H1 (cell line): ENCODE data around the gene UCHL1.

Experiments used
- BCL11A ChIP-seq, 2 experiments: IDR thresholded peaks; one replicate each; pipeline ENCODE4 v1.6.1; 2011; ENCODE audit warnings: low read depth in 2 of 2, low read length in 2 of 2, mild to moderate bottlenecking in 2 of 2
- CHD2 ChIP-seq: IDR thresholded peaks from 2 replicates; pipeline ENCODE4 v1.6.1; 2012; ENCODE audit warnings: low read length, improper control_type of control experiment
- EGR1 ChIP-seq: IDR thresholded peaks from 2 replicates; pipeline ENCODE4 v1.6.1; 2011; ENCODE audit warnings: low read depth, low read length, borderline replicate concordance
- POLR2A ChIP-seq, 2 experiments: IDR thresholded peaks; 1 replicate in 1 of 2; 2 replicates in 1 of 2; pipeline ENCODE4 v1.6.1; 2011; ENCODE audit warnings: low read depth in 2 of 2, low read length in 2 of 2, mild to moderate bottlenecking in 2 of 2; ENCODE audit errors: control extremely low read depth in 1 of 2
- RBBP5 ChIP-seq: IDR thresholded peaks from 2 replicates; pipeline ENCODE4 v1.7.1; 2012; ENCODE audit warnings: low read depth, mild to moderate bottlenecking, inconsistent platforms, low read length, moderate library complexity, borderline replicate concordance
- RFX5 ChIP-seq: IDR thresholded peaks from 2 replicates; pipeline ENCODE4 v1.6.1; 2011; ENCODE audit warnings: low read depth, low read length, improper control_type of control experiment, borderline replicate concordance
- SUZ12 ChIP-seq: fragments of 200-600 bp; sonication (generic); IDR thresholded peaks from 2 replicates; pipeline ENCODE4 v1.6.1; 2012; ENCODE audit warnings: mild to moderate bottlenecking, inconsistent platforms, low read length, moderate library complexity, mixed read lengths
- TF ChIP-seq, protein P1 (sequence below), 3 experiments: IDR thresholded peaks; 1 replicate in 2 of 3; 2 replicates in 1 of 3; pipeline versions ENCODE4 v1.5.1 to v1.6.1; 2011; ENCODE audit warnings: low read length in 3 of 3, mild to moderate bottlenecking in 3 of 3, inconsistent platforms in 2 of 3, low read depth in 1 of 3, moderate library complexity in 1 of 3; ENCODE audit not compliant: insufficient read depth in 1 of 3; ENCODE audit errors: control extremely low read depth in 1 of 3
- TF ChIP-seq, protein P2 (sequence below): IDR thresholded peaks from 2 replicates; pipeline ENCODE4 v1.6.1; 2012; ENCODE audit warnings: inconsistent platforms

DNA sequence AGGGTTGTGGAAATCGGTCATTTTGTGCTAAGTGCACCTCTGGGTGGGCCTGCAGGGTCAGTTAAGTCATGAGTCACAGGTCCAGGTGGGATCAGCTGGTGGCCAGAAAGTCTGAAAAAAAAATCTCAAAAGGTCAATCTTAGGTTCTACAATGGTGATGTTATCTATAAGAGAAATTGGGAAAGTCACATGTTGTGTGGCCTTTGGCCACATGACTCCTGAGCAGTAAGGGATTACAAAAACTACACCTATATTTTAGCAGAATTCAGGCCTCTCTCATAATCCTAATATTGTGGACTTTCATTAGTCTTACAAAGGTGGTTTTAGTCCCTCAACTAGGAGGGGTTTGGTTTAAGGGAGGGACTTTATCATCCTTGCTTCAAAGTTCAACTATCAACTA lies 59.1 kb downstream of the UCHL1 start:
- TF ChIP-seq BCL11A (IDR thresholded peaks at IDR 0.05; ENCODE audit: low read depth in 2 of 2, low read length in 2 of 2) (no peak), SUZ12 (no peak), RFX5 (no peak), CHD2 (no peak), POLR2A (IDR thresholded peaks at IDR 0.05; ENCODE audit: control extremely low read depth in 1 of 2, low read depth in 2 of 2, low read length in 2 of 2) (no peak), RBBP5 (no peak), EGR1 (no peak)
- TF ChIP-seq, protein P1, sequence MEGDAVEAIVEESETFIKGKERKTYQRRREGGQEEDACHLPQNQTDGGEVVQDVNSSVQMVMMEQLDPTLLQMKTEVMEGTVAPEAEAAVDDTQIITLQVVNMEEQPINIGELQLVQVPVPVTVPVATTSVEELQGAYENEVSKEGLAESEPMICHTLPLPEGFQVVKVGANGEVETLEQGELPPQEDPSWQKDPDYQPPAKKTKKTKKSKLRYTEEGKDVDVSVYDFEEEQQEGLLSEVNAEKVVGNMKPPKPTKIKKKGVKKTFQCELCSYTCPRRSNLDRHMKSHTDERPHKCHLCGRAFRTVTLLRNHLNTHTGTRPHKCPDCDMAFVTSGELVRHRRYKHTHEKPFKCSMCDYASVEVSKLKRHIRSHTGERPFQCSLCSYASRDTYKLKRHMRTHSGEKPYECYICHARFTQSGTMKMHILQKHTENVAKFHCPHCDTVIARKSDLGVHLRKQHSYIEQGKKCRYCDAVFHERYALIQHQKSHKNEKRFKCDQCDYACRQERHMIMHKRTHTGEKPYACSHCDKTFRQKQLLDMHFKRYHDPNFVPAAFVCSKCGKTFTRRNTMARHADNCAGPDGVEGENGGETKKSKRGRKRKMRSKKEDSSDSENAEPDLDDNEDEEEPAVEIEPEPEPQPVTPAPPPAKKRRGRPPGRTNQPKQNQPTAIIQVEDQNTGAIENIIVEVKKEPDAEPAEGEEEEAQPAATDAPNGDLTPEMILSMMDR (IDR thresholded peaks at IDR 0.05; ENCODE audit: control extremely low read depth in 1 of 3, insufficient read depth in 1 of 3, low read depth in 1 of 3, low read length in 3 of 3), result no peak
- TF ChIP-seq, protein P2, sequence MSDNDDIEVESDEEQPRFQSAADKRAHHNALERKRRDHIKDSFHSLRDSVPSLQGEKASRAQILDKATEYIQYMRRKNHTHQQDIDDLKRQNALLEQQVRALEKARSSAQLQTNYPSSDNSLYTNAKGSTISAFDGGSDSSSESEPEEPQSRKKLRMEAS, result no peak
